HG03103 (cell line): ENCODE measurements around the gene JMJD6.

Experiments
- ATAC-seq: cut with Tn5 transposase; IDR thresholded peaks from one replicate; pipeline ENCODE4 v1.9.1; 2021; ENCODE audit warnings: low read depth; ENCODE audit not compliant: unreplicated experiment

The JMJD6 gene

DNA sequence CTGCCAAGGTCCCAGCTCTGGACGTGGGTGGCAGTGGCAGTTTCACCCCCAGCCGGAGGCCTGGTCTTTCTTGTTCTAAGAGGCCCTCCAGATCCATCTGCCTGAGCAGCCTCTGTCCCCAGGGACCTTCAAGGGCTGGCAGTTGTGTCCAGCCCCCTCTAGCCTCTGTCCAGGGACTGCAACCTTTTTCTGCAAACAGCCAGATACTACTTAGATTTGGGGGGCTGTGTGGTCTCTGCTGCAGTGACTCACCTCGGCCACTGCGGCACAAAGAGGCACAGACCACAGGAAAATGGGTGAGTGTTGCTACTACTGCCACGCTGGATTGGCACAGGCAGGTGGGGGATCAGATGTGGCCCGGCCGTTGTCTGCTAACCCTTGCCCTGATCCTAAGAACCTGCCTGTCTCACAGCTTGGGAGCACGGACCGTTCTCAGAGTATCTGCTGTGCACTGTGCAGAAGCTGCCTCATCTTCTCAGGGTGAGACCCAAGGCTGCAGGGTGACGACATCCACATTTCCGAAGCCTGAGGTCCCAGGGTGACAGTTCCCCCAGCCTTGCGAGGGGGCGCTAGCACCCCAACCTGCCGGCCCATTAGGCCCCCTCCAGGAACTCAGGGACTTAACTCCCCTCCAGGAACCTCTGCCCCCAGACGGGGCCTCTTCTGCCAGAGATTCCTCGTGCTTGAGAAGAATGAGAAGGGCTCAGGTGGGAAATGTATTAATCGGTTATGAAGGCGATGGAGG is 43.2 kb downstream of the JMJD6 start:
- no peak for ATAC-seq

DNA sequence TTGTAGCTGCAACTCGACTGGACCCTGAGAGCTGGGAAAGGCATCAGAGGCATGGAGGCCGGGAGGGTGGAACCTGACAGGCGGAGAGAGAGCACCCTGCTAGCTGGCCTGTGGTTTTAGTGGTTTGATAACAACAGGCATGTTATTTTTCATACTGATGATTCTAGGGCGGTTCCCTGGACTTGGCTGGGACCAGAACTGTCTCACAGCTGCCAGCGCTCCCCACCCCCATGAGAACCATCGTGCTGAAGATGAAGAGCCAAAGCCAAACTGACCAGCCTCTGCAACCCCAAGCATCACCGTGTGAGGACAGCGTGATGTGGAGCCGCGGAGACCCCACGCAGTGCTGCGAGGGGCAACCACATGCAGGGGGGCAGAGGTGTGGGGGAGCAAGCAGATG is 44.1 kb downstream of the JMJD6 start:
- ATAC-seq = no peak

DNA sequence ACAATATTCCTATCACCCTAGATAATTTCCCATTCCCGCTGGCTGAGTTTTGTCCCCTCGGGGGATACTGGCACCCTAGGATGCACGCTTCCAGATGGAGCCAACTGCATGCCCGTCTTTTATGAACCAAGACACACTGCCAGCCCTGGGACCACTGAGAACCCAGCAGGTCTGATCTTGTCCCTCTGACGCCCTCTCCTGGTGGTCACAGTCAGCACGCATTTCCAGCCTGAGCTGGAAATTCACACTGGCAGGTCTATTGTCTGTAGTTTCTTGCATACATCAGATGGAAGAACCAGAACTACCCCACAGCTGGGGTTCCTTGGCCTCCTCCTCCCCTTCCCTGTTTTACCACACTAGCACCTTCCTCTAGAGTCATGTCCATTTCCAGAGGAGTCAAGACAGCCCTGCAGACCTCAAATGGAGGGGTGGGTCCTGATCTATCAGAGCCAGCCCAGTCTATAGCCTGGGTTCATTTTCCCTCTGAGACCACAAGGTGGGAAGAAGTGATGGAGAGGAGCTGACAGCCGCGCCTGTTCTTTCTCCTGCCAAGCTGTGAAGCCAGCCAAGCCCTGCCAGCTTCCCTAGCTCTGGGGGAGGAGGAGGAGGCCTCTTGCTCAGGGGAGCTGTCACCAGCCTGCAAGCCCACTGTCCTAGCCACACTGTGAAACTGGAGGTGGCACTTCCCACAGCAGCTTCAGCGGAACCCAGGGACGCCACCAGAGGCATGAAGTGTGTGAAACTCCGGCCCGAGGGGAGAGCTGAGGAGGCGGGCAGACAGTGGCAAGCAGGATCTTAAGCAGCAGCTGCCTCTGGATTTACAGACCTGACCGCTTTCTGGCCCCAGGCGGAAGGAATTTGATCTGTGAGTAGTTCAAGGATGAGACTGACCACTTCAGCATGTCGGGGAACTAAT is 44.9 kb downstream of the JMJD6 start:
- no peak for ATAC-seq

DNA sequence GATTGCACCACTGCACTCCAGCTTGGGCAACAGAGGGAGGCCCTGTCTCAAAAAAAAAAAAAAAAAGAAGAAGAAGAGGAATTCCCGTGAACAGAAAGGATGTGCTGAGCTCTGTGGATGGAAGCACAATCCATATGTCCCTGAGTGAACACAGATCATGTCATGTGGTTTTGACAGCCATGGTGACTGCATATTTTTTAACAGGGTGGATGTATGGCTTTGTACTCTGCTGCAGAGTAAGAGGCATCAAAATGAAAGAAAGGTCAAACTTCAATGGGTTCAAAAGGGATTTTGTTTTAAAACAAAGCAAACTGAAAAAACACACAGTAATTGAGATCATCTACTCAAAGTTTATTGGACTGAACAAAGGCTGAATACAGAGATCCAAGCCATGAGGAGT is 47.2 kb downstream of the JMJD6 start:
- ATAC-seq = no peak

DNA sequence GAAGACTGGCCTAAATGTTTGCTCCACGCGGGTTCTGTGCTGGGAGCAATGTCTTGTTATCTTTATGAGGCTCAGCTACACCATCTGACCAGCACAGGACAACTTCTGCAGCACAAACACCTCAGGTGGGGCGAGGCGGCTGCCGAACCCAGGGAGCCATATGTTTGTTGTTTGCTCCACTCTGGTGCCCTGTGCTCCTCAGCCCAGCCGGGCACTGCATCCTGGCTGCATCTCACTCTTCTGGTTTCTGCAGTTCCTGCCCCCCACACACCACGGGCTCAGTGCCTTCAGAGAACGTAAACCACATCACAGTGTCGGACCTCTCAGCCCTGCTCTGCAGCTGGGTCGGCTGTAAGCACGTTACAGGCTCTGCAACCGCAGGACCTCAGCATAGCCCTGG is 48.1 kb downstream of the JMJD6 start:
- ATAC-seq = no peak

DNA sequence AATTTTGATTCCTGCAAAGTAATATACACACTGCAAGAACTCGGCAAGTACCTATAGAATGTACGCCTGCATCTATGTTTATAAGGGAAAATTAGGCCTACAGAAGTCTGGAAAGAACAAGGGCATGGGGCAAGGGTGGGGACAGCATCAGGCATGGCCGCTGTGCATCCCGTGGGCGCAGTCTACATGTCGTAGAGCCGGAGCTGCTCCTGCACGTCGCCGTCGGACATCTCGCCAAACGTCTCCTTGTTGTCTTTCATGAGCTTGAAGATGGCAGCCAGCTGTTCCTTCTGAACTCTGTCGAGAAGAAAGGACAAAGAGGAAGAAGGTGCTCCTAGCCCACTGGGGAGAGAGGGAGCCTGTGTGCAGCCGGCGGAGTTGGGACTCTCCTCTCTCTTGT is 49.0 kb downstream of the JMJD6 start:
- ATAC-seq = no peak

DNA sequence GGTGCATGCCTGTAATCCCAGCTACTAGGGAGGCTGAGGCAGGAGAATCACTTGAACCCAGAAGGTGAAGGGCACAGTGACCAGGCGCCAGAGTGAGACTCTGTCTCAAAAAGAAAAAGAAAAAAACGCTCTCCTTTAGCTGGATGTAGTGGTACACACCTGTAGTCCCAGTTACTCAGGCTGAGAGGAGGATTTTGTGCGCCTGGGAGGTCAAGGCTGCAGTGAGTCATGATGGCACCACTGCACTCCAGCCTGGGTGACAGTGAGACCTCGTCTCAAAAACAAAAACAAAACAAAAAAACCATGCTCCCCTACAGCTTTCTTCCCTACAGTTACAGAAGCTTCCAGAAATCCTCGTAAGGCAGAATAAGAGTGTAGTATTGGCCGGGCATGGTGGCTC is 49.8 kb downstream of the JMJD6 start:
- ATAC-seq = no peak

DNA sequence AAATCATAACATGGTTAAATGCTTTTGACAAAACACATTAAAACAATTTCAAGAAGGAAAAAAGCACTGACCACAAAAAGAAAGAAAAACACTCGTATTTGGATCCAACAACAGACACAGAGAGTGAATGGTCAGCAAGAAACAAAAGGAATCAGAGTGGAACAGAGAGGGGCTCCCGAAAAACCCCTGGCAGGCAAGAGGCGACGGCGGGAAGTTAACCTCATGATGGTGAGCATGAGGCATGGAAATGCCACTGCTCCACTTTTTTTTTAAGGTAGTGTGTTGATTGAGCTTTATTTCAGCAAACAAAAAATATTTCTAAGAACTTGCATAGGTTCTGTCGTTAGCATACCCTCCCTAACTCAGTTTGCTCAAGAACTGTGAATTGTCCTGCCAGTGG is 50.8 kb downstream of the JMJD6 start:
- no peak for ATAC-seq

DNA sequence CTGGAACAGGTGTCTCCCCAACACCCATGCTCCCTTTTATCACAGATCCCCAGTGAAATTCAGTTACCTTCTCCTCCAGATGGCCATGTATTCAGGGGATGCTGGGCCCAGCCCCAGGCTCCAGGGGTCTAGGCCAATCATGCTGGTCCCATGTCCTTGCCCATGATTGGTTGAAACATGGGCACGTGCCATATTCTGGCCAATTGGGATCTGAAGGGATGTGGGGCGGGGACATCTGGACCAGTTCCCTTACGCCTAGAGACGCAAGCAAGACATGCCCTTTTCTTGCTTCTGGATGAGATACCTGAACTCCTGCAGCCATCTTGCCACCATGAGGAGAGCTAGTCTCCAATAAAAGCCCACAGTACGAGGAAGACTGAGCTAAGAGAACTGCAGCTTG is 51.8 kb downstream of the JMJD6 start:
- ATAC-seq = no peak

DNA sequence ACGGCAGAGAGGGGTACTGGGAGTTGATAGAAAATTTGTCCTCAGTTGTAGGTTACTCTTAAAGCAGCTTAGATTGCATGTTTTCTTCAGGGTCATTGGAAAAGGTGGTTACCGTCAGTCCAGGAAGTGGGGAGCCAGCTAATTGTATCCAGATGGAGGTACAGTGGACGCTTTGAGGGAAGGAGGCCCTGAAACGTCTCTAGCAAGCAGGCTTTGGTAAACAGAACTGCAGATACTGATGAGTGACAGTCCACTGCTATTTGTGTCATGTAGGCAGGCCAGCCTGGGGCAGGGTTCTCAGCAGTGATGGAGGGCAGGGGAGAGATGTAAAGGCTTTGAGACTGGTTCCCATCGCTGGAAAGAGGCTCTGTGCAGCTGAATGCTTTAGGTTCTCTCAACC is 52.7 kb downstream of the JMJD6 start:
- ATAC-seq = no peak

DNA sequence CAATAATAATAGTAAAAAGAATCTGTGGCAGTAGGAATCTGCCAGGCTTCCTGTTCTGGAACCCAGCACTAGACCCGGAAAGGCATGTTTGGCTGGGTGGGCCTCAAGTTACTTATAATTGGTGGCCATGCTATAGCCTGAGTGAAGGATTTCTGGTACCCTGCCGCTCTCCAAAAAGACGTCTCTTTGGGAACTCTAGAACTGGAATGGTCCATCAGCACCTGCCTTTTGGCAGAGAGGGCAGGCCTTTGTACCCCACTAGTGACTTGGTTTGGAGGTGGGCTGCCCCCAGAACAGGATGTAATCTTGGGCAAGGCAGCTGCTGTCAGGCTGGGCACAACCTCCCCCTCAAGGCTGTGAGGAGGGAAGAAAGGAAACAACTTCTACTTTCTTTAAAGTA is 53.5 kb downstream of the JMJD6 start:
- no peak for ATAC-seq

DNA sequence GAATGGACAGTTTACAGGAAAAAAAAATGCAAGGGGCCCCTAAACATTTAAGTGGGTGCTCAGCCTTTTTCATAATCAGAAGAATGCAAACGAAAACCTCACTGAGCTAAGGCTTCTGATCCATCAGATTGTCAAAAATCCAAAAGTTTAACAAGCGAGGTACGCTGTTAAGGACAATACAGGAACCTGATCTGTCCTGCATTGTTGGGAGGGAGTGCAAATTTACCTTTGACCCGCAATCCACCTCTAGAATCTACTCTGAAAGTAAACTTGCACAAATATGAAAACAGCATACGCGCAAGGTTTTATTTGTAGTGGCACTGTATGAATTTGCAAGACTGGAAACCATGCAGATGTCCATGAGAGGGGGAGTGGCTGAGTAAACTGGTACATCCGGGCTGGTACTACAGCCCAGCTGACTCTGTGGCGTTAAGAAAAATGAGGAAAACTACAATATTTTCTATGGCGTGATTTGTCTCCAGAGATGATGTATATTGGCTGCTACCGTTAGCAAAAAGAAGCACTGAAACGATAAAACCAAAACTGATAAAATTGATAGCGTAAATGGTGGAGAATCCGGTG is 54.0 kb downstream of the JMJD6 start:
- ATAC-seq = no peak

DNA sequence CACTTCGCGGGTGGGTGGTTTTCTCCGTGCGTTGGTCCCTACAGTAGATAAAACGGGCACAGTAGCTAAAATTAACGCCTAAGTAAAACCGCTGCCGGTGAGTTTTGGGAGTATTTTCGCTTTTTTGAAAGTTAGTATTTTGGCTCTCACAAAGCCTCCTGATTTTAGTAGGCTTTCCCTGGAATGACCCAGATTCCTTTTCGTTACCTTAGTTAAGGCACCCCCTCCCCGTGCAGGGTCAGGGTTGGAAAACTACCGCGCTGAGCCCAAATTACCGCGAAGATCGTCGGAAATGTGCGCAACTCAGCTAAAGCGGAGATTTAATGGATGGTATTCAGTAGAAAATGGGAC is 54.5 kb downstream of the JMJD6 start:
- ATAC-seq = no peak

DNA sequence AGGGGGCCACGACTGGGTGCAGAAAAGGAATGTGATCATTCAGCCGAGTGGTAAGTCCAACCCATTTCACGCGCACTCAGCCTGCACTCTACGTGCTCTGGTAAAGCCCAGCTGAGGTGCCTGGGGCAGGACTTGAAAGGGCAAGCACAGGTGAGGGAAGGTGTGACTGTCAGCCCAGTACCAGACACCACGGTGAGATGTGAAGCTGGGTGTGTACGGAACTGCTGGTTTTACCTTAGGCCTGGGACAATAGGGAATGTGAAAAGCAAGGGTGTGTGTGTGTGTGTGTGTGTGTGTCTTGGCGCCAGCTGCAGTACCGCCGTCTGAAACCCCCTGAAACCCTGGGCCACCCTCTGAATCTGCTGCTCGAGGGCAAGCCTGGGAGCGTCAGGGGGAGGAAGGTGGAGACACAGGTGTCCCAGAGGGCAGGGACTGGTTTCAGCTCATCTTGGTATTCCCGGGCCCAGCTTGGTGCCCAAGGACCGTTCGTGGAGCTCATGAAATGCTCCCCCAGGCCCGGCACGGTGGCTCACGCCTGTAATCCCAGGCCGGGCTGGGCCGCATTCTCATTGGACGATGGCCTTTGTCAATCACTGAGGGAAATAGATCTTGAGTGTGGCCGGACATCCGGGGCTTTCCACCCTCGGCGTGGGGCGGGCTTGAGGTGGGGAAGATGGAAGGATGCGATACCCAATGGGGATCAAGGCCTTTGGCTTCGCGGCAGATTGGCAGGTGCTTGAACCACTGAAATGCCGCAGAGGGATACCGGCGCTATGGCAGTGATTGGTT is 55.1 kb downstream of the JMJD6 start:
- ATAC-seq = peak; percentile 95

DNA sequence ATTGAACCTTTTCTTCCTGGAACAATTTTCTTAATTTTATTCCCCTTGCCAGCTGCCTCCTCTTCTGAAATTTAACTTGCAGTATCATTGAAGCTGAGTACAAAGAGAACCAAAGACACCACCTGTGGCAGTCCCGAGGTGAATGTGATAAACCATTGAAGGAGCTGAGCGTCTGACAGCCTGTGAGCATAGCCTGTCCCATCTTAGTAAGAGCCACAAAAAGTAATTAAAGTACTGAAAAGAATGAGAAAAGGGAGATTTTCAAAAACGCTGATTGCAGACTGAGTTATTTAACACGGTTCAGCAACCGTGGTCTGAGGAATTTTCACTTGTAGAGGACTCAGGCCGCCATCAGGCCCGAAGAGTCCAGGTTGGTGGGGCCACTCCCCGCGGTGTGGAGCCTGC is 55.7 kb downstream of the JMJD6 start:
- no peak for ATAC-seq

DNA sequence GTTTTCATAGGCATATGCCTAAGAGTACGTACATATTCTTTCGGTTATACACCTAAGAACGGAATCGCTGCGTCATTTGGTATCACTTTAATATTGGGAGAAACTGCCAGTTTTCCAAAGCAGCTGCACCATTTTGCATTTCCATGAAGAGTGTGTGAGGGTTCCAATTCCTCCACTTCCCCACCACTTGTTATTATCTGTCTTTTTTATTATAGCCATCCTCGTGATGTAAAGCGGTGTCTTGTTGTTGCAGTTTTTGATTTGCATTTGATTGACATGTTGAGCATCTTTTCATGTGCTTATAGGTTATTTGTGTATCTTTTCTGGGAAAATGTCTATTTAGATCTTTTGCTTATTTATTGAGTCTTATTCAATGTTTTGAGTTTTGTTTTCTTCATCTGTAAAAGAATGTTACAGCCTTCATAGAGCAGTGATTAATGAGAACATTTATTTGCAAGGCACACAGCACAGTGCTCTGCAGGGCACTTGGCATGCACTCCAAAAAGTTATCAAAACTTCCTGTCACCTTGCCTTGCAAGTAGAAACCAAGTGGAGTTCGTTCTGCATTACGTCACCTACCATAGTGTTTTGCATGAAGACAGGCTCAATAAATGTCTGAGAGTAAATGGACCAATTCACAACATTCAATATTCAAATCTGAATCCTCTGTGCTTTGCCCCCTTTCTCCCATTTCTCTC is 56.2 kb downstream of the JMJD6 start:
- ATAC-seq = no peak
